Thymus (tissue), 11 donors: Measurements from ENCODE around the gene CTDNEP1. TPM values are rescaled to one million over a fixed set of nuclear protein-coding genes. Genes with fewer than 3 reads are reported as not detected.

ENCODE experiments used
- DNase-seq, 9 donors: peaks; one replicate each; pipeline ENCODE4 v3.0.0-alpha.2; 2013; ENCODE audit warnings: low spot score in 9 of 9, low read depth in 6 of 9, missing footprints in 1 of 9
- H3K27ac ChIP-seq, 2 donors: one replicate each; pipeline ENCODE4 v1.5.1; 2013; ENCODE audit warnings: control low read depth in 1 of 2, low read depth in 1 of 2, low read length in 1 of 2, mild to moderate bottlenecking in 1 of 2, moderate library complexity in 1 of 2
- H3K27me3 ChIP-seq, 2 donors: one replicate each; pipeline ENCODE4 v1.5.1; 2013; ENCODE audit warnings: low read length in 1 of 2; ENCODE audit not compliant: control insufficient read depth in 2 of 2, insufficient read depth in 1 of 2
- H3K36me3 ChIP-seq, 2 donors: one replicate each; pipeline ENCODE4 v1.5.1; 2013; ENCODE audit warnings: low read length in 1 of 2, mild to moderate bottlenecking in 1 of 2, moderate library complexity in 1 of 2; ENCODE audit not compliant: control insufficient read depth in 2 of 2, insufficient read depth in 2 of 2
- H3K4me1 ChIP-seq, 2 donors: one replicate each; pipeline ENCODE4 v1.5.1; 2013; ENCODE audit warnings: low read length in 2 of 2; ENCODE audit not compliant: control insufficient read depth in 2 of 2, insufficient read depth in 2 of 2
- H3K4me3 ChIP-seq, 2 donors: one replicate each; pipeline ENCODE4 v1.5.1; 2013; ENCODE audit warnings: low read length in 2 of 2, control low read depth in 1 of 2, mild to moderate bottlenecking in 1 of 2
- H3K9me3 ChIP-seq, 2 donors: one replicate each; pipeline ENCODE4 v1.5.1; 2013; ENCODE audit warnings: low read length in 1 of 2, mild to moderate bottlenecking in 1 of 2; ENCODE audit not compliant: control insufficient read depth in 2 of 2, insufficient read depth in 1 of 2
- WGBS: extraction: QIAGEN DNeasy Blood & Tissue Kit; methylation state at CpG from one replicate; pipeline ENCODE4 v1.1.7; 2013; 5-methylcytosine and 5-hydroxymethylcytosine counted together
- polyA plus RNA-seq: library from polyadenylated mRNA; stranded (reverse); fragments of 200-250 nt; gene quantifications from one replicate; pipeline ENCODE4 v1.2.3, GENCODE V29; 2013
- total RNA-seq: library from RNA; stranded (reverse); fragments of 120-200 nt; gene quantifications from one replicate; pipeline ENCODE4 v1.2.4, GENCODE V29; 2013
- donor health status: healthy.

The CTDNEP1 gene
- total and polyA plus RNA-seq, 2 donors, result 19.5 to 79.7 TPM

- Histone ChIP-seq H3K4me3 (no peak overlapping the region), H3K27me3 (no peaks in the 10 kb centered on the region), H3K27ac (no peak overlapping the region), H3K9me3 (no peaks in the 10 kb centered on the region), H3K36me3 (peaks cover 61 to 63% of the 10 kb centered on the region in 2 donors), H3K4me1 (peaks cover 16% of the 10 kb centered on the region in 2 donors)
- WGBS, result 97% methylated on average over 19 of the region's 19 CpGs
- no peak for DNase-seq
Observed at GRCh38 chr17:7229504-7229903, 22.0 kb downstream of the CTDNEP1 start.

GRCh38 chr17:7228920-7229319 is 22.6 kb downstream of the CTDNEP1 start:
- no peak for DNase-seq
- WGBS, result over 99% methylated on average over 14 of the region's 14 CpGs
- no peaks in the 10 kb centered on the region for H3K9me3 ChIP-seq
- H3K4me1 ChIP-seq, result peaks cover 15 to 16% of the 10 kb centered on the region in 2 donors
- no peak overlapping the region for H3K4me3 ChIP-seq
- peaks cover 67 to 68% of the 10 kb centered on the region in 2 donors for H3K36me3 ChIP-seq
- H3K27ac ChIP-seq, result no peak overlapping the region
- no peaks in the 10 kb centered on the region for H3K27me3 ChIP-seq

DNA sequence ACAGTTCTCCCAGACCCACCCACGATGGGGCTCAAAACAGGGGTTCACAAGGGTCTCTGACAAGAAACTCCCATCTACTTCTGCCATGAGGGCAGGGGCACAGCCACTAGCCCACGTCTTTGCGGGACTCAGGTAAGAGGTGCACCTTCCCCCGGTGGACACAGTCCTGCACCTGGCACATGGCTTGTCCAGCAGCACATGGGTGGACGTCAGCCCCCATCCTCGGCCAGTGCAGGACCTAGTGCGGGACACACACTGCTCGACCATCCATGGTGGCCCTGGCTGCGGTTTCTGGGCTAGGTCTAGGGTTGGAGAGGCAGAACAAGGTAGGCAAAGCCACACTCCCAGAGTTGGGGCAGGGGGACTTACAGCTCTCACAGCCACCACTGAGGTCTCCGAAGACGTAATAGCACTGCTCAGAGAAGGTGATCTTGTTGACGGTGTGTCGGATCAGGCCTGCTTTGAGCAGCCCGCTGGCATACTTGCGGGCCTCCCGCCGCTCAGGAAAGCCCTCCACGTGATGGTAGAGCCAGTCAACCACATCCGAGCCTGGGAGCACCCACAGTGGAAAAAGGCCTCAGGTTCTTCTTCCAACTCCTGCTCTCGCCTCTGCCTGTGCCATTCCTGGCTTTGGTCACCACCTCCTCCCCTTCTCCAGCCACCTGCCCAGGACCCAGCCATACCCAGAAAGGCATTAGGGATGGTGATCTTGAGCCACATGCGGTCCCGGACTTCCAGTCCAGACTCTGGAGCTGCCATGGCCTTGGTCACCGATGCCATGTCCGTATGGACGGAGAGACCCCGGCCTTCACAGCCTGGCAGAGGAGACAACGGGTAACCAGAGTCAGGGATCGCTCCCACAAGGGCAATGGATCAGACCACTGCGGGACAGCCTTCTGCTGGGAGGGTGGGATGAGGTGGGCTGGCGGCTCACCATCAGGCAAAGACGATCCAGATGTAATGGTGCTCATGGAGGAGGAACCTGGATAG is 24.5 kb downstream of the CTDNEP1 start:
- no peak overlapping the region for H3K4me3 ChIP-seq
- H3K36me3 ChIP-seq, result peaks cover 86 to 87% of the 10 kb centered on the region in 2 donors
- 98% methylated on average over 31 of the region's 31 CpGs for whole genome bisulfite sequencing
- no peaks in the 10 kb centered on the region for H3K9me3 ChIP-seq
- peaks cover 1 to 3% of the 10 kb centered on the region in 2 donors for H3K4me1 ChIP-seq
- no peaks in the 10 kb centered on the region for H3K27me3 ChIP-seq
- H3K27ac ChIP-seq, result peak overlapping the region in 1 of 2 donors; percentile 25
- no peak for DNase-seq

GRCh38 chr17:7225711-7226331 is 25.7 kb downstream of the CTDNEP1 start:
- DNase-seq, result no peak
- no peak overlapping the region for H3K27ac ChIP-seq

GRCh38 chr17:7224661-7225111 is 26.8 kb downstream of the CTDNEP1 start:
- DNase-seq, result no peak
- H3K4me1 ChIP-seq, result peaks cover 8 to 15% of the 10 kb centered on the region in 2 donors
- no peak overlapping the region for H3K27ac ChIP-seq
- H3K27me3 ChIP-seq, result no peaks in the 10 kb centered on the region
- no peaks in the 10 kb centered on the region for H3K9me3 ChIP-seq
- no peak overlapping the region for H3K4me3 ChIP-seq
- WGBS, result 93% methylated on average over 15 of the region's 15 CpGs
- H3K36me3 ChIP-seq, result peaks cover 79 to 80% of the 10 kb centered on the region in 2 donors

More at GRCh38 chr17:7225711-7226331, 25.7 kb downstream of the CTDNEP1 start:
- Histone ChIP-seq H3K9me3 (no peaks in the 10 kb centered on the region), H3K27me3 (no peaks in the 10 kb centered on the region), H3K4me3 (no peak overlapping the region), H3K4me1 (peaks cover 2 to 9% of the 10 kb centered on the region in 2 donors), H3K36me3 (peaks cover 89 to 91% of the 10 kb centered on the region in 2 donors)
- 94% methylated on average over 21 of the region's 21 CpGs for WGBS

DNA sequence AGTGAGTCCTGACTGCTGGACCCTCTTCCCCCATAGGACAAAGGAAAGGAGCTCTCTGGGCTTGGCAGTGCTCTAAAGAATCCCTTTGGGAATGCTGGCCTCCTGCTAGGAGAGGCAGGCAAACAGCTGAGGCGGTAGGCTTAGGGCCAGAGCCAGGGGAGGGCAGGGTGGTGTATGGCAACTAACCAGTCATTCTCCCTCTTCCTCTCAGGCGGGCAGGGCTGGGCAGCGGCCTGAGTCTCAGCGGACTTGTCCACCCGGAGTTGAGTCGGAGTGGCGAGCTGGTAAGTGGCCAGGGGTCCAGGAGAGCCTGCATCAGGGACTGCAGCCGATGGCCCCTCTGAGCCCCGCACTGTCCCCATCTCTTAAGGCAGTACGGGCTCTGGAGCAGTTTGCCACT is 27.4 kb downstream of the CTDNEP1 start:
- Histone ChIP-seq H3K27ac (no peak overlapping the region), H3K4me1 (peaks cover 12 to 21% of the 10 kb centered on the region in 2 donors), H3K4me3 (no peak overlapping the region), H3K36me3 (peaks cover 74% of the 10 kb centered on the region in 2 donors), H3K27me3 (no peaks in the 10 kb centered on the region), H3K9me3 (no peaks in the 10 kb centered on the region)
- no peak for DNase-seq
- WGBS, result 96% methylated on average over 10 of the region's 10 CpGs

DNA sequence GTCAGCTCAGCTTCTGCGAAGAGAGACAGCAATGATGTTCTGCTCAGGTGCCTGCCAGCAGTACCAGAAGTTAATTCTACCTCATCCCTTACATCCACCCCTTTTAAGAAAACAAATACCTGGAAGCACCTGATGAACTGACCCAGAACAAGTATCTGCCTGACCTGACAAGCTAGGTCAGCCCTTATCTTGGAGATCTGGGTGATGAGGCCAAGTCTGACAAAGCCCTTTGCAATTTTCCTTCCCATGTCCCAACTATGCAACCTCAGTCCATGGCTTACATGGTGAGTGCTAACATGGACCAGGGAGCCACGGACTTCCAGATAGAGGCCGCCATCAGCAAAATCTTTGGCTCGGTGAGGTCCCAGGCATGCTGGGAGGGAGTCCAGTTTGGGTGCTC is 28.2 kb downstream of the CTDNEP1 start:
- Histone ChIP-seq H3K9me3 (peaks cover 0 to under 1% of the 10 kb centered on the region in 2 donors), H3K36me3 (peaks cover 66 to 68% of the 10 kb centered on the region in 2 donors), H3K4me1 (peaks cover 19 to 28% of the 10 kb centered on the region in 2 donors), H3K27me3 (no peaks in the 10 kb centered on the region), H3K4me3 (no peak overlapping the region), H3K27ac (no peak overlapping the region)
- no peak for DNase-seq
- 98% methylated on average over 4 of the region's 4 CpGs for WGBS

GRCh38 chr17:7222972-7223292 is 28.6 kb downstream of the CTDNEP1 start:
- H3K27me3 ChIP-seq, result no peaks in the 10 kb centered on the region

More at GRCh38 chr17:7222972-7223292, 28.6 kb downstream of the CTDNEP1 start:
- Histone ChIP-seq H3K36me3 (peaks cover 62 to 64% of the 10 kb centered on the region in 2 donors), H3K9me3 (peaks cover 0 to 3% of the 10 kb centered on the region in 2 donors), H3K27ac (no peak overlapping the region), H3K4me1 (peaks cover 23 to 32% of the 10 kb centered on the region in 2 donors), H3K4me3 (no peak overlapping the region)
- WGBS, result 95% methylated on average over 7 of the region's 7 CpGs
- DNase-seq, result no peak
